B cell (primary cell): ENCODE data around the gene RIT2. TPM values are rescaled to one million over a fixed set of nuclear protein-coding genes. Genes with fewer than 3 reads are reported as not detected.

Experiments used
- ATAC-seq: fragments of 200-7000 bp; cut with Tn5 transposase; one replicate; pipeline ENCODE4 v1.10.0; 2021; ENCODE audit warnings: low read depth, mild to moderate bottlenecking, moderate number of reproducible peaks, moderate library complexity
- CTCF ChIA-PET: fragments of 350-600 bp; sonication (Branson Sonifier 250); formaldehyde crosslinking; loops from one replicate; lab custom pipeline; 2021; ENCODE audit warnings: antibody characterized with exemption, inconsistent platforms; lab: Charles Lee
- POLR2A ChIA-PET: fragments of 350-600 bp; sonication (Branson Sonifier 250); formaldehyde crosslinking; loops from one replicate; lab custom pipeline; 2021; ENCODE audit warnings: antibody characterized with exemption; lab: Charles Lee
- DNase-seq: peaks from one replicate; pipeline ENCODE4 v3.0.0; 2013
- H2AFZ ChIP-seq: 2 replicates; pipeline ENCODE4 v1.6.1; 2012; ENCODE audit warnings: mild to moderate bottlenecking, low read depth, low read length; ENCODE audit not compliant: insufficient read depth, poor library complexity, severe bottlenecking
- H3K27ac ChIP-seq, 2 donors: 1 replicate in 1 of 2; 2 replicates in 1 of 2; pipeline ENCODE4 v1.5.1; 2012 to 2013; ENCODE audit warnings: low read length in 2 of 2, mild to moderate bottlenecking in 2 of 2, moderate library complexity in 1 of 2
- H3K27me3 ChIP-seq, 4 experiments: fragments of 200-600 bp in 1 of 4; sonication (generic) in 1 of 4; replicated peaks in 1 of 4; 1 replicate in 2 of 4; 2 replicates in 2 of 4; pipeline versions ENCODE4 v1.6.1 to v1.7.0; 2013 to 2016; ENCODE audit warnings: low read length in 3 of 4, mild to moderate bottlenecking in 2 of 4, mixed read lengths in 1 of 4, moderate library complexity in 1 of 4; ENCODE audit not compliant: insufficient read depth in 4 of 4, control insufficient read depth in 3 of 4; ENCODE audit errors: control extremely low read depth in 1 of 4
- H3K36me3 ChIP-seq, 2 experiments: replicated peaks in 1 of 2; 1 replicate in 1 of 2; 2 replicates in 1 of 2; pipeline versions ENCODE4 v1.6.1 to v1.7.1; 2013; ENCODE audit warnings: low read length in 1 of 2; ENCODE audit not compliant: insufficient read depth in 2 of 2, control insufficient read depth in 1 of 2; ENCODE audit errors: control extremely low read depth in 1 of 2, extremely low read depth in 1 of 2
- H3K4me1 ChIP-seq, 2 donors: fragments of 200-600 bp in 1 of 2; sonication (generic) in 1 of 2; 1 replicate in 1 of 2; 2 replicates in 1 of 2; pipeline versions ENCODE4 v1.5.1 to v1.6.1; 2013 to 2017; ENCODE audit warnings: low read length in 2 of 2; ENCODE audit not compliant: control insufficient read depth in 2 of 2, insufficient read depth in 2 of 2
- H3K4me2 ChIP-seq: replicated peaks from 2 replicates; pipeline ENCODE3; 2012; ENCODE audit warnings: mild to moderate bottlenecking, low read depth, low read length; ENCODE audit not compliant: poor library complexity, severe bottlenecking
- H3K4me3 ChIP-seq, 5 experiments: fragments of 200-600 bp in 1 of 5; sonication (generic) in 1 of 5; 1 replicate in 3 of 5; 2 replicates in 2 of 5; pipeline versions ENCODE4 v1.5.1 to v1.7.0; 2011 to 2016; ENCODE audit warnings: low read length in 4 of 5, mild to moderate bottlenecking in 4 of 5, low read depth in 2 of 5, control low read depth in 1 of 5, moderate library complexity in 1 of 5; ENCODE audit not compliant: insufficient read depth in 1 of 5; ENCODE audit errors: control extremely low read depth in 1 of 5, extremely low read depth in 1 of 5
- H3K79me2 ChIP-seq: fragments of 200-600 bp; sonication (generic); one replicate; pipeline ENCODE4 v1.6.0; 2016; ENCODE audit warnings: low read length; ENCODE audit not compliant: control insufficient read depth, insufficient read depth
- H3K9ac ChIP-seq: fragments of 200-600 bp; sonication (generic); 2 replicates; pipeline ENCODE4 v1.6.1; 2017; ENCODE audit warnings: mild to moderate bottlenecking, low read length, moderate library complexity
- H3K9me3 ChIP-seq, 3 donors: one replicate each; pipeline versions ENCODE4 v1.6.1 to v1.7.1; 2013; ENCODE audit warnings: low read length in 2 of 3; ENCODE audit not compliant: control insufficient read depth in 2 of 3, insufficient read depth in 1 of 3; ENCODE audit errors: control extremely low read depth in 1 of 3
- H4K20me1 ChIP-seq: 2 replicates; pipeline ENCODE4 v1.6.0; 2012; ENCODE audit warnings: mild to moderate bottlenecking, low read length; ENCODE audit not compliant: insufficient read depth, control insufficient read depth, poor library complexity, severe bottlenecking
- H3K27ac Mint-ChIP-seq: one replicate; pipeline ENCODE4 v1.8.0; 2021; ENCODE audit warnings: mixed read lengths
- H3K27me3 Mint-ChIP-seq: one replicate; pipeline ENCODE4 v1.8.0; 2021; ENCODE audit warnings: mixed read lengths
- H3K4me1 Mint-ChIP-seq: one replicate; pipeline ENCODE4 v1.8.0; 2021; ENCODE audit warnings: mixed read lengths
- H3K4me3 Mint-ChIP-seq: one replicate; pipeline ENCODE4 v1.8.0; 2021; ENCODE audit warnings: mixed read lengths
- H3K9me3 Mint-ChIP-seq: one replicate; pipeline ENCODE4 v1.8.0; 2022; ENCODE audit warnings: mixed read lengths; ENCODE audit not compliant: insufficient read depth
- CTCF ChIP-seq: fragments of 200-600 bp; IDR thresholded peaks from one replicate; pipeline ENCODE4 v1.8.0; 2022; ENCODE audit warnings: antibody characterized with exemption, mild to moderate bottlenecking
- EZH2 ChIP-seq: IDR thresholded peaks from 2 replicates; pipeline ENCODE4 v1.6.1; 2012; ENCODE audit warnings: borderline replicate concordance, low read depth, mild to moderate bottlenecking, moderate library complexity, low read length; ENCODE audit not compliant: insufficient read depth, poor library complexity, severe bottlenecking
- WGBS: methylation state at CpG from one replicate; pipeline ENCODE4 v1.1.5; 2013; ENCODE audit warnings: missing lambda C conversion rate; ENCODE audit not compliant: insufficient coverage; 5-methylcytosine and 5-hydroxymethylcytosine counted together
- intact Hi-C: fragments of 100-400 bp; cut with micrococcal nuclease; formaldehyde crosslinking; loops from one replicate; pipeline ENCODE4 v1.10.0; 2022
- polyA plus RNA-seq: library from polyadenylated mRNA; depleted of rRNA; stranded (reverse); fragments of >200 nt; gene quantifications from 2 replicates; pipeline ENCODE4 v1.2.3, GENCODE V29; 2012
- total RNA-seq, 2 donors: library from RNA; stranded (reverse); fragments of 120-200 nt in 1 of 2; gene quantifications; 1 replicate in 1 of 2; 2 replicates in 1 of 2; pipeline versions ENCODE4 v1.2.3 to v1.2.4, GENCODE V29; 2013 to 2022

RIT2 gene
- total and polyA plus RNA-seq, 2 donors (not counting 1 experiment from before 2014, with no cell fraction given), result not detected

DNA sequence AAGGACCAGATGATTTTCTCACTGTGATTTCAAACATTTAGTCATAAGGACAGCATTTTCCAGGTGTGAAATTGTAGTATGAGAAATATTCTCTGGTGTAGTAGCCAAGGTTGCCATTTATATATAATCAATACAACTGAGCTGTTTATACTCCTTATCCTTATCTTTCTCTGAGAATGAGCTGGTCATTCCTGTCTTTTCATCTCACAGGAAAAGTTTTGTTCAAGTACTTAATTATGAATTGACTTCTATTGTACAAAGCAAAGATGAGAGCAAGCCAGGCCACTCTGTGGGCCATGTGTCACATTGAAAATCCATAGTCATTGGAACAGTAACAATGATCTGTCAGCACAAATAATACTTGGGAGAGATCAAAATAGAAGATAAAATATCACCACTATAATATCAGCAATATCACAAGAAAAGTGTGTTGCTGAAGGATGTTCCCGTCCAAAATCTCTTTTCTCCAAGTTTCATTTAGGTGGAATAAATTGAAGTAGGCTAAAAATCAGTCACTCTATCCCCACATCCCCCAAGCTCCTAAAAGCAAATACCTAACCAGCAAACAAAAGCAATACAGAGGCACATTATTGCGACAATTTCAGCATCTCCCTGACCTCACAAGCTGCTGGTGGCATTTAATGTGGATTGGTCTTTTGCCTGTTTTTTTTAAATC lies 2.1 kb downstream of the RIT2 start:
- H3K4me1 ChIP-seq, result no peaks in the 10 kb centered on the region
- intact Hi-C loops, result no loop called here
- H3K27ac Mint-ChIP-seq, result no peak overlapping the region
- H3K9me3 ChIP-seq, result no peaks in the 10 kb centered on the region
- H3K4me1 Mint-ChIP-seq, result no peaks in the 10 kb centered on the region
- POLR2A ChIA-PET, result no interaction called here
- no peaks in the 10 kb centered on the region for H3K79me2 ChIP-seq
- WGBS, result no CpG with 5 or more reads among the region's 2 CpGs
- H2AFZ ChIP-seq, result no peak overlapping the region
- peaks cover under 1% of the 10 kb centered on the region for H3K9me3 Mint-ChIP-seq
- no peak overlapping the region for H3K4me3 ChIP-seq
- DNase-seq (no peak), ATAC-seq (no peak)
- no peaks in the 10 kb centered on the region for H3K27me3 Mint-ChIP-seq
- CTCF ChIA-PET, result no interaction called here
- no peak overlapping the region for H3K4me3 Mint-ChIP-seq
- H3K36me3 ChIP-seq, result no peaks in the 10 kb centered on the region
- H3K27ac ChIP-seq, result no peak overlapping the region
- H4K20me1 ChIP-seq, result no peaks in the 10 kb centered on the region
- no peak for TF ChIP-seq EZH2
- TF ChIP-seq CTCF, result no peak
- H3K9ac ChIP-seq, result no peak overlapping the region
- H3K4me2 ChIP-seq, result no peak overlapping the region
- H3K27me3 ChIP-seq, result no peaks in the 10 kb centered on the region

- no peaks in the 10 kb centered on the region for H3K4me1 Mint-ChIP-seq
- WGBS, result no CpG with 5 or more reads among the region's 4 CpGs
- H3K4me3 Mint-ChIP-seq, result no peak overlapping the region
Measured at GRCh38 chr18:43108882-43109281, 6.6 kb downstream of the RIT2 start.

More at GRCh38 chr18:43108882-43109281, 6.6 kb downstream of the RIT2 start:
- Histone ChIP-seq H3K27ac (no peak overlapping the region), H3K4me1 (no peaks in the 10 kb centered on the region), H4K20me1 (no peaks in the 10 kb centered on the region), H3K36me3 (no peaks in the 10 kb centered on the region), H2AFZ (no peak overlapping the region), H3K4me2 (no peak overlapping the region), H3K27me3 (no peaks in the 10 kb centered on the region), H3K9ac (no peak overlapping the region), H3K9me3 (no peaks in the 10 kb centered on the region), H3K79me2 (no peaks in the 10 kb centered on the region), H3K4me3 (no peak overlapping the region)
- DNase-seq, result no peak
- peaks cover 1% of the 10 kb centered on the region for H3K9me3 Mint-ChIP-seq
- POLR2A ChIA-PET, result no interaction called here
- TF ChIP-seq CTCF, result no peak
- no peak for TF ChIP-seq EZH2
- intact Hi-C loops, result no loop called here
- no peak for ATAC-seq
- CTCF ChIA-PET, result no interaction called here
- H3K27ac Mint-ChIP-seq, result no peak overlapping the region
- H3K27me3 Mint-ChIP-seq, result no peaks in the 10 kb centered on the region
